ENCODE data around the gene SHFL.

The SHFL gene

DNA sequence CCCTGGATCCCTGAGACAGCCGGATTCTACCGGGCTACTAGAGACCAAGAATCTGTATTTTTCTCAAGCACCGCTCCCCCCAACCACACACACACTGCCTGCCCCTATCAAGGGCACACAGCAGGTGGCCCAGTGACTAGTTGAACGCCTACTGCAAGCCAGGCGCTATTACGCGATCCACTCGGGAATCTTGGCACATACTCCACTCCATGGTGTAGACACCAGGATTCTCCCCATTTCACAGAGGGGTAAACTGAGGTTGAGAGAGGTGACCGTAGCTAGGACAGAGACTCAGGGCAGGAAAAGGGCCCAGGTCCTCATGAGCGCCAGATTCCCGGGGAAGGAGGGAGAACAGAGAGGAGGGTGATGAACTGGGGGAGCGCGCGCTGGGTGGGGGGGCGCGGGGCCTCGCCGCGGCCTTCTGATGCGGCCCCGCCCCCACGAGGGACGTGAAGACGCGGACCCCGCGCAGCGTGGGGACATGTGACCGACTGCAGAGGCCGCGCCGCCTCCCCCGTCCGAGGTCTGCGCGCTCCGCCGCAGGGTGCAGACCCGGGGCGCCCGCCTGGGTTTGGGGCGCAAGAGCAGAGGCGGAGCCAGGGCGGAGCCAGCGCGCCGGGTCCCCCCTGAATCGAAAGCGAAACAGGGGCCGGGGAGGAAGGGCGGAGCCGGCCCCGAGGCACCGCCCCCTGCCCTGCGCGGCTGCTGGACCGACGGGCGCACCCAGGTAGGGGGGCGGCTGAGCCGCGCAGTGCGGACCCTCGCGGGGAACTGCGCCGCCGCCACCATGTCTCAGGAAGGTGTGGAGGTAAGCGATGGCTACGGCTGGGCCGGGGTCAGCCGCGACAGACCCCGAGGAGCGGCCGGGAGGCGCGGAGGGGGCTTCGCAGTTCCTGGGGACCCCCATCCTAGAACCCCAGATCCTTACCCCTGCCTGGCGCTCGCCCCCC lies at the start of gene SHFL:
TSS of gene SHFL (plus strand) at position 677 of the 950 bp plus-strand sequence. CDS start at position 788, 111 bp downstream.
- TF ChIP-seq, protein P1, sequence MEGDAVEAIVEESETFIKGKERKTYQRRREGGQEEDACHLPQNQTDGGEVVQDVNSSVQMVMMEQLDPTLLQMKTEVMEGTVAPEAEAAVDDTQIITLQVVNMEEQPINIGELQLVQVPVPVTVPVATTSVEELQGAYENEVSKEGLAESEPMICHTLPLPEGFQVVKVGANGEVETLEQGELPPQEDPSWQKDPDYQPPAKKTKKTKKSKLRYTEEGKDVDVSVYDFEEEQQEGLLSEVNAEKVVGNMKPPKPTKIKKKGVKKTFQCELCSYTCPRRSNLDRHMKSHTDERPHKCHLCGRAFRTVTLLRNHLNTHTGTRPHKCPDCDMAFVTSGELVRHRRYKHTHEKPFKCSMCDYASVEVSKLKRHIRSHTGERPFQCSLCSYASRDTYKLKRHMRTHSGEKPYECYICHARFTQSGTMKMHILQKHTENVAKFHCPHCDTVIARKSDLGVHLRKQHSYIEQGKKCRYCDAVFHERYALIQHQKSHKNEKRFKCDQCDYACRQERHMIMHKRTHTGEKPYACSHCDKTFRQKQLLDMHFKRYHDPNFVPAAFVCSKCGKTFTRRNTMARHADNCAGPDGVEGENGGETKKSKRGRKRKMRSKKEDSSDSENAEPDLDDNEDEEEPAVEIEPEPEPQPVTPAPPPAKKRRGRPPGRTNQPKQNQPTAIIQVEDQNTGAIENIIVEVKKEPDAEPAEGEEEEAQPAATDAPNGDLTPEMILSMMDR (IDR thresholded peaks at IDR 0.05; ENCODE audit: extremely low read depth, missing control alignments): no peak
- peak; percentile 98 for DNase-seq (ENCODE audit: low spot score)

DNA sequence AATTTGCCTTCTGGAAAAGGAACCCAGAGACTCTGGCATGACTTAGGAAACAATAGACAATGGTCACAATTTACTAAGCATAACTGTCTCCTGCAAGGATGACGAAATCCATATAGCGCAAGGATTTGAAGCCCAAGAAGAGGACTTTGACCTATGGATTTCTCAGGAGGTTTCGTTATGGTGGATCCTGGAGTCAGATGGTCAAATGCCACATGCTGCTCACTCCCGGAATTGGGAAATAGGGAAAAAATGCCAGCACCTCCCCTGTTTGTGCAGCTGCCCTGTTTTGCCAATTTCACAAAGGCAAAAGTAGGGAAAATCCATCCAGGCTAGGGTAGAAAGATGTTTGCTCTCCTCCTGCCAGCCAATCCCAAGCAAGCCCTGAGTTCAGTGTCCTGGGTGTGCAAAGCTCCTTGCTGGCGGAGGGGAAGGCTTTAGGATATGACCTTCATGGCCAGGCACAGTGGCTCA lies 49.5 kb upstream of the SHFL start:
- no peak for DNase-seq (ENCODE audit: low spot score)
- TF ChIP-seq, protein P1 (IDR thresholded peaks at IDR 0.05; ENCODE audit: extremely low read depth, missing control alignments): no peak

DNA sequence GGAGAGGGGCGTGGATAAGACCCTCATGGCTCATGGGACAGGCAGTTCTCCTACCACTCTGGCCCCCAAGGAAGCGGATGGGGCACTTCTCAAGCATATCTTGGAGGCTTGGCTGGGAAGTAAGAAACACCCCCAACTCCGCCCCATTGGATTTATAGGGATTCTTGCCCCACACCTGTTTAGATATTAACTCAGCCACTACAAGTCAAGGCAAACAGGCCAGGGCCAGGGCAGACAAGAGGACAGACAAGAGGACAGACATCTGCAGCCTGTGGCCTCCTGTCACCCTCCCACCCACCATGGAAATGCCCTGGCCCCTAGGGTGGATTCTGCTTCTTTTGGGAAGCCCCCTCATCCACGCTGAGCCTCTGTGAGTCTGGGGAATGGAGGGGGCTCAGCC lies 48.8 kb upstream of the SHFL start:
- TF ChIP-seq, protein P1 (IDR thresholded peaks at IDR 0.05; ENCODE audit: extremely low read depth, missing control alignments): no peak
- no peak for DNase-seq (ENCODE audit: low spot score)

DNA sequence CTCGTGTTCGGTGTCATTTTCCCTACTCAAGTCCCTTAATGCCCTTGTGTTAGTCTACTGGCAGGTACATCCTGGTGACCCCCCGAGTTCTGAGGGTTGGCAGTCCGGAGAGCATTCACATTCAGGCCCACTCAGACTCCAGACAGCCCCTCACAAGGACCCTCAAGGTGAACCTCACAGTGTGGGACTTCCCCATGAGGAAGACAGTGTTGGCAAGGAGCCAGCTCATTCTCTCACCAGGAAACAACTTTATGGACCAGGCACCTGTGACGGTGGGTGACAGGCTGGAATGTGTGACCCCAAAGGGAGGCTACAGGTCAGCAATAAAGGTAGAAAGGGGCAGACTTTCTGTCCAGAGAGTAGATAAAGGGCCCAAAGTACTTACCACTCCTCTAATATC lies 48.3 kb upstream of the SHFL start:
- TF ChIP-seq, protein P1 (IDR thresholded peaks at IDR 0.05; ENCODE audit: extremely low read depth, missing control alignments): no peak

DNA sequence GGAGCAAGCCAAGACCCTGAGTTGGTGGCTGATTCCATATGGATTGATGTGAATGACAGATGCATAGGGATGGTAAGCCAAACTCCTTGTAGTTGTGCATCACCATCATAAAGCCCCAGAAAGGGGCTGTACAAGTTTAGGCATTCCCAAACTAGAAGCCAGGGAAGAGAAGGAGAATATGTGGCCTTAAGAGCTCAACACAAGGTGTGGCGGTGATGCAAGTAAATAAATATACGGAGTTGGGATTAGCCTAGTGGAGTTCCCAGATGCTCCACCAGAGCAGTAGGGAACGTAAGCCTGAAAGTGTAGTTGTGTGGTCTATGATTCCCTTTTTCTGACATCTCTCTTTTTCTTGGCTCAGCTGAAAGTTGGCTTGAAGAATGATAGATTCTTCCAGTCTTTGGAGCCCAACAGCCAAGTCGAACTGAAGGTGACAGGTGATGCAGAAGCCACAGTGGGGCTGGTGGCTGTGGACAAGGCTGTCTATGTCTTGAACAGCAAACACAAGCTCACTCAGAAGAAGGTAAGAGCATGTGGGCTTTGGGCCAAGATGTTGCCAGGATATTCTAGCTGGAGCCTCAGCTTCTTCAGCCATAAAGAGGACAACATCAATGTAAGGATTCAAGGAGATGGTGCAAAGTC lies 42.7 kb upstream of the SHFL start:
- TF ChIP-seq, protein P1 (IDR thresholded peaks at IDR 0.05; ENCODE audit: extremely low read depth, missing control alignments): no peak
- DNase-seq (ENCODE audit: low spot score): no peak

More for the DNA sequence above, 48.3 kb upstream of the SHFL start:
- no peak for DNase-seq (ENCODE audit: low spot score)

DNA sequence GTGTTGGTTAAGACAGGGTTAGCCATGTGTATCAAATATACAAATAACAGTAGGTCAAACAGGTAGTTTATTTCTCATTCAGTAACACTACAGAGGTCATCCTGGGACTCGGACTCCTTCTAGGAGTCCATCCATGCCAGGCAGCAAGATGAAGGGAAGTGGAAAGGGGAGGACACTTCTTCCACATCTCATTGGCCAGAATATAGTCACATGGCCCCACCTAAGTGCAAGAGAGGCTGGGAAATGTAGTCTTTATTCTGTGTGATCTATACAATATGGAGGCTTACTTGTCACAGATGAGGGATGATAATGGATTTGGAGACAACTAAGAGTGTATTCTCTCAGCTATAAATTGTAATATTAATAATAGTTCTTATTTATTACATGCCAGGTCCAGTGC lies 41.7 kb upstream of the SHFL start:
- no peak for DNase-seq (ENCODE audit: low spot score)
- TF ChIP-seq, protein P1 (IDR thresholded peaks at IDR 0.05; ENCODE audit: extremely low read depth, missing control alignments): no peak

DNA sequence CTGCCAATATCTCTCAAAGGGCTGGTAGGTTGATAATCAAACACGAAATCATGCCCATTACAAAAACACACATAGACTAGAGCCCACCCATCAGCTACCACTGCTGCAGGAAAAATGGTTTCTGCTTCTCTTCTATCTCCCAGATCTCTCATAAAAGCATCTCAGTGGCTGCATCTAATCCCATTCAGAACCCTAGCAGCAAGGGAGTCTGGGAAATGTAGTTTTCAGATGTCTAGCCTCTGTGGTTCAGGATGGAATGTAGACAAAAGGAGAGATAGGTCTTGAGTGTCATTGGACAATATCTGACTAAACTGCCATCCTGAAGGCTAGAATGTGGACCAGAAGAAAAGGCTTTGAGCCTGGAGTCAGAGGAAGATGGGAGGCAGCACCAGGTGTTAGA lies 40.7 kb upstream of the SHFL start:
- TF ChIP-seq, protein P1 (IDR thresholded peaks at IDR 0.05; ENCODE audit: extremely low read depth, missing control alignments): no peak
- no peak for DNase-seq (ENCODE audit: low spot score)

Data from GM20000 (cell line).